HG03196 (cell line): Measurements from ENCODE around the gene PGA3.
"Not testable (repeated sequence)": the region's sequence is repeated elsewhere in the genome, so short reads cannot be mapped to it uniquely, and the experiment has no call there.

ENCODE experiments used
- ATAC-seq: cut with Tn5 transposase; IDR thresholded peaks from one replicate; pipeline ENCODE4 v1.9.1; 2021; ENCODE audit not compliant: unreplicated experiment

The PGA3 gene

GRCh38 chr11:61204502-61205059 lies 1.3 kb downstream of the PGA3 start:
- ATAC-seq, result not testable (repeated sequence)

GRCh38 chr11:61207636-61208310 lies 4.5 kb downstream of the PGA3 start:
- not testable (repeated sequence) for ATAC-seq

- not testable (repeated sequence) for ATAC-seq
These were observed 7.3 kb downstream of the PGA3 start for GRCh38 chr11:61210629-61211028.

GRCh38 chr11:61211327-61211952 lies 8.1 kb downstream of the PGA3 start:
- not testable (repeated sequence) for ATAC-seq

GRCh38 chr11:61212202-61212601 lies 8.9 kb downstream of the PGA3 start:
- not testable (repeated sequence) for ATAC-seq

GRCh38 chr11:61213711-61214324 lies 10.5 kb downstream of the PGA3 start:
- not testable (repeated sequence) for ATAC-seq

GRCh38 chr11:61218306-61218705 lies 15.0 kb downstream of the PGA3 start:
- not testable (repeated sequence) for ATAC-seq

GRCh38 chr11:61219016-61219415 lies 15.7 kb downstream of the PGA3 start:
- ATAC-seq, result not testable (repeated sequence)

- ATAC-seq, result not testable (repeated sequence)
These were observed 18.7 kb downstream of the PGA3 start, which contains the start of gene PGA4 for GRCh38 chr11:61222047-61222446. Gene PGA4 (plus strand): TSS chr11:61222347. CDS start chr11:61222401, 54 bp downstream.

GRCh38 chr11:61222692-61223091 lies 19.4 kb downstream of the PGA3 start:
- ATAC-seq, result not testable (repeated sequence)

- not testable (repeated sequence) for ATAC-seq
These were observed 23.3 kb downstream of the PGA3 start for GRCh38 chr11:61226457-61227137.

- not testable (repeated sequence) for ATAC-seq
These were observed 26.1 kb downstream of the PGA3 start for GRCh38 chr11:61229458-61229857.

GRCh38 chr11:61231033-61231432 lies 27.7 kb downstream of the PGA3 start:
- ATAC-seq, result not testable (repeated sequence)

GRCh38 chr11:61231585-61231984 lies 28.3 kb downstream of the PGA3 start:
- ATAC-seq, result not testable (repeated sequence)

- not testable (repeated sequence) for ATAC-seq
These were observed 29.3 kb downstream of the PGA3 start for GRCh38 chr11:61232548-61233145.

GRCh38 chr11:61237130-61237529 lies 33.8 kb downstream of the PGA3 start:
- ATAC-seq, result not testable (repeated sequence)

- ATAC-seq, result not testable (repeated sequence)
These were observed 37.0 kb downstream of the PGA3 start for GRCh38 chr11:61240288-61240687.

GRCh38 chr11:61240875-61241274 lies 37.6 kb downstream of the PGA3 start, which contains the start of gene PGA5:
Gene PGA5 (plus strand): TSS chr11:61241175. CDS start chr11:61241227, 52 bp downstream.
- ATAC-seq, result not testable (repeated sequence)

GRCh38 chr11:61241526-61241925 lies 38.2 kb downstream of the PGA3 start:
- not testable (repeated sequence) for ATAC-seq

GRCh38 chr11:61245284-61245964 lies 42.1 kb downstream of the PGA3 start:
- ATAC-seq, result not testable (repeated sequence)
